ENCODE data around the gene NPPA. TPM values are rescaled to one million over a fixed set of nuclear protein-coding genes. Genes with fewer than 3 reads are reported as not detected.

Gene NPPA
- total RNA-seq, 1 donor from 2014 or later, result not detected

GRCh38 chr1:11838349-11839272 lies 9.0 kb downstream of the NPPA start:
- H3K27me3 Mint-ChIP-seq (ENCODE audit: insufficient read depth, low read depth), result peaks cover 2% of the 10 kb centered on the region
- no peak overlapping the region for H3K27ac Mint-ChIP-seq
- Histone ChIP-seq H3K9me3 (ENCODE audit: low read depth) (no peaks in the 10 kb centered on the region), H3K27me3 (no peaks in the 10 kb centered on the region), H3K4me3 (no peak overlapping the region), H4K20me1 (ENCODE audit: low read depth) (peaks cover 14% of the 10 kb centered on the region), H3K36me3 (peaks cover 10% of the 10 kb centered on the region), H2AFZ (replicated peaks) (no peak overlapping the region), H3K79me2 (ENCODE audit: low read depth) (no peaks in the 10 kb centered on the region), H3K27ac (no peak overlapping the region), H3F3A (ENCODE audit: low read depth) (peaks cover 8% of the 10 kb centered on the region), H3K4me1 (no peaks in the 10 kb centered on the region), H3K4me2 (no peak overlapping the region), H3K9ac (no peak overlapping the region)
- TF ChIP-seq, protein P1, sequence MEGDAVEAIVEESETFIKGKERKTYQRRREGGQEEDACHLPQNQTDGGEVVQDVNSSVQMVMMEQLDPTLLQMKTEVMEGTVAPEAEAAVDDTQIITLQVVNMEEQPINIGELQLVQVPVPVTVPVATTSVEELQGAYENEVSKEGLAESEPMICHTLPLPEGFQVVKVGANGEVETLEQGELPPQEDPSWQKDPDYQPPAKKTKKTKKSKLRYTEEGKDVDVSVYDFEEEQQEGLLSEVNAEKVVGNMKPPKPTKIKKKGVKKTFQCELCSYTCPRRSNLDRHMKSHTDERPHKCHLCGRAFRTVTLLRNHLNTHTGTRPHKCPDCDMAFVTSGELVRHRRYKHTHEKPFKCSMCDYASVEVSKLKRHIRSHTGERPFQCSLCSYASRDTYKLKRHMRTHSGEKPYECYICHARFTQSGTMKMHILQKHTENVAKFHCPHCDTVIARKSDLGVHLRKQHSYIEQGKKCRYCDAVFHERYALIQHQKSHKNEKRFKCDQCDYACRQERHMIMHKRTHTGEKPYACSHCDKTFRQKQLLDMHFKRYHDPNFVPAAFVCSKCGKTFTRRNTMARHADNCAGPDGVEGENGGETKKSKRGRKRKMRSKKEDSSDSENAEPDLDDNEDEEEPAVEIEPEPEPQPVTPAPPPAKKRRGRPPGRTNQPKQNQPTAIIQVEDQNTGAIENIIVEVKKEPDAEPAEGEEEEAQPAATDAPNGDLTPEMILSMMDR (IDR thresholded peaks at IDR 0.05), result peak; percentile 97
- no peak for TF ChIP-seq EZH2 (IDR thresholded peaks at IDR 0.05)
- H3K4me3 Mint-ChIP-seq, result no peak overlapping the region
- peak; percentile 73 for DNase-seq (ENCODE audit: low spot score)
- H3K4me1 Mint-ChIP-seq, result no peaks in the 10 kb centered on the region
- no peaks in the 10 kb centered on the region for H3K9me3 Mint-ChIP-seq
- H3K36me3 Mint-ChIP-seq, result peaks cover 24% of the 10 kb centered on the region

DNA sequence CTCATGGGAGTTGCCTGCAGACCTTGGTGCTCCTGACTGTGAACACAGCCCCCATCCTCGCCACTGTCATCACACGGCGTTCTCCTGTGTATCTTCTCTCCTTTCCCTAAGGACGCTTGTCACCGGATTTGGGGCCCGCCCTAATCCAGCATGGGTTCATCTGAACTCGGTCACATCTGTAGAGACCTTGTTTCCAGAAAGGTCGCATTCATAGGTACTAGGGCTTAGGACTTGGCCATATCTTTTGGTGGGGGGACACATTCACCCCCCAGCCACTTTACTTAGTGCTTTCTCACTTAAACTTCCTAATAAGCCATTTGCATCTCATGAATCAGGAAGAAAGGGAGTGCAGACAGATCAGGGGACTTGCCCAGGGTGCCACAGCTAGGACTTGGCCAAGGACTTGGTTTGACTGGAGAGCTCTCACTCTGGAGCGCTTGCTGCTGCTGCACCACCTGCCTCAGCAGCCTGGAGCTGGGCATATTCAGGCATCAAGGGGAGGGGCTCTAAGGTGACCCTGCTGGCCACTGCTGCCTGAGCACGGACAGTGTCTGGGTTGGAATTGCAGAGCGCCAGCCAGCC lies 9.7 kb downstream of the NPPA start:
- Mint-ChIP-seq H3K27me3 (ENCODE audit: insufficient read depth, low read depth) (peaks cover 2% of the 10 kb centered on the region), H3K27ac (no peak overlapping the region), H3K9me3 (no peaks in the 10 kb centered on the region), H3K4me3 (no peak overlapping the region), H3K4me1 (no peaks in the 10 kb centered on the region), H3K36me3 (peaks cover 24% of the 10 kb centered on the region)
- H3F3A ChIP-seq (ENCODE audit: low read depth), result peaks cover 8% of the 10 kb centered on the region
- no peaks in the 10 kb centered on the region for H3K79me2 ChIP-seq (ENCODE audit: low read depth)
- no peak overlapping the region for H3K9ac ChIP-seq
- H4K20me1 ChIP-seq (ENCODE audit: low read depth), result peaks cover 14% of the 10 kb centered on the region
- H3K4me2 ChIP-seq, result no peak overlapping the region
- no peaks in the 10 kb centered on the region for H3K27me3 ChIP-seq
- no peak for DNase-seq (ENCODE audit: low spot score)
- H3K36me3 ChIP-seq, result peaks cover 10% of the 10 kb centered on the region
- no peaks in the 10 kb centered on the region for H3K4me1 ChIP-seq
- no peak overlapping the region for H2AFZ ChIP-seq (replicated peaks)
- H3K9me3 ChIP-seq (ENCODE audit: low read depth), result no peaks in the 10 kb centered on the region
- H3K27ac ChIP-seq, result no peak overlapping the region
- H3K4me3 ChIP-seq, result no peak overlapping the region
- no peak for TF ChIP-seq EZH2phosphoT487 (IDR thresholded peaks at IDR 0.05)
- TF ChIP-seq EZH2 (IDR thresholded peaks at IDR 0.05), result no peak
- TF ChIP-seq, protein P1 (IDR thresholded peaks at IDR 0.05), result no peak

DNA sequence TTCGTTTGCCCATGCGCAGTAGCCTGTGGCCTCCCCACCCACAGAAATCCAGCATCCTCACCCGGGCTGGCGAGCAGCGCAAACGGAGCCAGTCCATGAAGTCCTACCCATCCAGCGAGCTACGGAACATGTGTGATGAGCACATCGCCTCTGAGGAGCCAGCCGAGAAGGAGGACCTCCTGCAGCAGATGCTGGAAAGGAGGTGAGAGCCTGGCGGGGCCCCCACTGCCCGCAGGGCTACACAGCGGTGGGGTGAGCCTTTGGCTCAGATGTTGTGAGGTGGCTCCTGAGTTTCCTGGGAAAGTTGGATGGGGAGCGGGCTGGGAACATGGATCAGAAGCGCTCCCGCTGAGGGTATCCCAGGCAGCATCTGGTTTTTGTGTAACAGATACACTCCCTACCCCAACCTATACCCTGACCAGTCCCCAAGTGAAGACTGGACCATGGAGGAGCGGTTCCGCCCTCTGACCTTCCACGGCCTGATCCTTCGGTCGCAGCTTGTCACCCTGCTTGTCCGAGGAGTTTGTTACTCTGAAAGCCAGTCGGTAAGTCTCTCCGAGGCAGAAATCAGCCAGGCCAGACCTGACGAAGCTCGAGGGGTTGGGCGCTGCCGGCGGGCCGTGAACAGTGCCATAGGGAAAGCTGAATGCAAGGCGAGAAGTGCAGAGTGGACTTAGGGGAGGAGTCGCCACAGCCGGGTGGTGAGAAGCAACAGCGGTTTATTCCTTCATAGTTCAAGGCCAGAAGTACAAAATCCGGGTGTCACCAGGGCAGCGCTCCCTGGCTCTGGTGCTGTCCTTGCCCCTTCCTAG lies 10.4 kb downstream of the NPPA start:
- no peak for DNase-seq (ENCODE audit: low spot score)
- Mint-ChIP-seq H3K4me1 (no peaks in the 10 kb centered on the region), H3K36me3 (peaks cover 21% of the 10 kb centered on the region), H3K4me3 (no peak overlapping the region), H3K9me3 (no peaks in the 10 kb centered on the region), H3K27ac (no peak overlapping the region), H3K27me3 (ENCODE audit: insufficient read depth, low read depth) (peaks cover 2% of the 10 kb centered on the region)
- no peak overlapping the region for H3K4me2 ChIP-seq
- no peaks in the 10 kb centered on the region for H3K27me3 ChIP-seq
- H3K4me1 ChIP-seq, result no peaks in the 10 kb centered on the region
- peaks cover 8% of the 10 kb centered on the region for H3F3A ChIP-seq (ENCODE audit: low read depth)
- no peak for TF ChIP-seq EZH2 (IDR thresholded peaks at IDR 0.05)
- no peak for TF ChIP-seq EZH2phosphoT487 (IDR thresholded peaks at IDR 0.05)
- TF ChIP-seq, protein P1 (IDR thresholded peaks at IDR 0.05), result no peak
- no peak overlapping the region for H3K9ac ChIP-seq
- H3K27ac ChIP-seq, result no peak overlapping the region
- H3K79me2 ChIP-seq (ENCODE audit: low read depth), result no peaks in the 10 kb centered on the region
- peaks cover 10% of the 10 kb centered on the region for H3K36me3 ChIP-seq
- H2AFZ ChIP-seq (replicated peaks), result no peak overlapping the region
- H3K9me3 ChIP-seq (ENCODE audit: low read depth), result no peaks in the 10 kb centered on the region
- peaks cover 14% of the 10 kb centered on the region for H4K20me1 ChIP-seq (ENCODE audit: low read depth)
- H3K4me3 ChIP-seq, result no peak overlapping the region
